Dermis lymphatic vessel endothelial cell (primary cell): ENCODE data around the gene GCNT2. TPM values are rescaled to one million over a fixed set of nuclear protein-coding genes. Genes with fewer than 3 reads are reported as not detected.

Experiments
- total RNA-seq: library from RNA; depleted of rRNA; stranded (reverse); fragments of >200 nt; gene quantifications from 2 replicates; pipeline ENCODE4 v1.2.1, GENCODE V29; 2014

The GCNT2 gene
- total RNA-seq, result 55.2 and 87.2 TPM in 2 replicates

GRCh38 chr6:10521104-10521808 lies at the start of gene GCNT2:
Gene GCNT2 (plus strand): TSS chr6:10521351. CDS start chr6:10528912, 7,561 bp downstream.

Other genes starting within 250 kb of the GCNT2 start
- 0.11 TPM in 1 of 2 replicates, not detected in the other for gene TFAP2A, start 106.3 kb upstream of the GCNT2 start, total RNA-seq
- gene C6orf52, start 173.3 kb downstream of the GCNT2 start, total RNA-seq, result 0.26 TPM in 1 of 2 replicates, not detected in the other
- gene PAK1IP1, start 173.6 kb downstream of the GCNT2 start, total RNA-seq, result 8.8 and 12.5 TPM in 2 replicates
- gene TMEM14C, start 201.7 kb downstream of the GCNT2 start, total RNA-seq, result 89.7 and 147 TPM in 2 replicates
- gene TMEM14B, start 226.5 kb downstream of the GCNT2 start, total RNA-seq, result 52.8 and 58.1 TPM in 2 replicates